ENCODE measurements around the gene GID4. TPM values are rescaled to one million over a fixed set of nuclear protein-coding genes. Genes with fewer than 3 reads are reported as not detected.

GID4 gene
- total and polyA plus RNA-seq, 2 of the 4 experiments (the other 2 are of a cell fraction) = 3.9 to 5.6 TPM

DNA sequence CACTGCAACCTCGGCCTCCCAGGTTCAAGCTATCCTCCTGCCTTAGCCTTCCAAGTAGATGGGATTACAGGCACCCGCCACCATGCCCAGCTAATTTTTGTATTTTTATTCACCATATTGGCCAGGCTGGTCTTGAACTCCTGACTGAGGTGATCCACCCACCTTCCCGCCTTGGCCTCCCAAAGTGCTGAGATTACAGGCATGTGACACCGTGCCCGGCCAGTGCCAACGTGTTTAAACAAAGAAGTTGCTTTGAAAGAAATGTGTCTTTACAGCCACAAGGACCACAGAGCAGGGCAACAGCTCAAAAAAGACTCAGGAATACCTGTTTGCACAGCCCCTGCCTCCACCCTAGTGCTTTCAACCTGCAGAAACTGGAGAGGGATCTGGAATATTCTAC, 25.2 kb upstream of the GID4 start:
- in situ Hi-C loops (cut with MboI; ENCODE audit: low sequenced_read_pairs) = no loop called here
- Histone ChIP-seq H3K18ac (ENCODE audit: low read depth, low read length) (no peak overlapping the region), H2BK5ac (ENCODE audit: low read depth, low read length, poor library complexity, severe bottlenecking) (no peak overlapping the region), H2AFZ (replicated peaks; ENCODE audit: low read length, poor library complexity) (no peak overlapping the region), H4K91ac (ENCODE audit: insufficient read depth, low read depth, low read length) (no peak overlapping the region), H3K27me3 (ENCODE audit: control insufficient read depth, insufficient read depth, low read length) (no peaks in the 10 kb centered on the region), H3K14ac (replicated peaks; ENCODE audit: low read depth, low read length) (no peak overlapping the region), H3K9me3 (ENCODE audit: control insufficient read depth, insufficient read depth, low read length) (peaks cover 2% of the 10 kb centered on the region; the same call in 1 of the 2 replicates), H2AK9ac (replicated peaks; ENCODE audit: low read depth, low read length, poor library complexity) (no peak overlapping the region), H3K23ac (ENCODE audit: low read depth, low read length) (no peak overlapping the region), H4K5ac (ENCODE audit: low read depth, low read length) (no peak overlapping the region), H3K79me1 (ENCODE audit: low read depth in 1 of 2, low read length in 2 of 2) (peaks cover 0 to 6% of the 10 kb centered on the region in 2 experiments; a peak in 1 of 4 replicates), H4K8ac (ENCODE audit: low read depth in 2 of 2, low read length in 2 of 2) (no peak overlapping the region), H3K27ac (ENCODE audit: insufficient read depth, low read length) (no peak overlapping the region), H4K20me1 (ENCODE audit: insufficient read depth, low read length) (no peaks in the 10 kb centered on the region), H3K4me2 (ENCODE audit: low read depth, low read length) (no peak overlapping the region), H3K4ac (ENCODE audit: low read depth, low read length) (no peak overlapping the region), H3K36me3 (ENCODE audit: control insufficient read depth, insufficient read depth, low read length) (peaks cover 7% of the 10 kb centered on the region), H3K4me3 (ENCODE audit: insufficient read depth, low read depth, low read length) (no peak overlapping the region), H2BK120ac (ENCODE audit: low read depth, low read length) (no peak overlapping the region), H3K9ac (ENCODE audit: low read depth, low read length) (no peak overlapping the region), H2BK20ac (ENCODE audit: low read depth, low read length) (no peak overlapping the region), H3K9me1 (ENCODE audit: insufficient read depth, low read length) (peaks cover 2% of the 10 kb centered on the region; the same call in 1 of the 2 replicates), H3K56ac (ENCODE audit: extremely low read depth, insufficient read depth, low read length) (no peak overlapping the region), H3K4me1 (ENCODE audit: control insufficient read depth, insufficient read depth, low read length) (no peaks in the 10 kb centered on the region; the same call in 1 of the 2 replicates), H2BK15ac (ENCODE audit: low read depth, low read length) (no peak overlapping the region), H2AK5ac (ENCODE audit: low read depth, low read length) (no peak overlapping the region)
- BruUV-seq (replicated peaks) = no TSS peak
- WGBS, 2 experiments (ENCODE audit: extremely low coverage in 2 of 2, insufficient read length in 1 of 2) = 80% methylated on average over 2 of the region's 6 CpGs; no CpG with 5 or more reads in 1 of the 2 experiments
- TF ChIP-seq CHD1 (IDR thresholded peaks at IDR 0.05; ENCODE audit: low read depth, low read length) (no peak), MAFK (IDR thresholded peaks at IDR 0.05; ENCODE audit: low read depth, low read length) (no peak), BHLHE40 (IDR thresholded peaks at IDR 0.05; ENCODE audit: low read depth, low read length) (no peak), CTCF (conservative IDR thresholded peaks at IDR 0.05; ENCODE audit: low read depth, low read length) (no peak), RCOR1 (IDR thresholded peaks at IDR 0.05; ENCODE audit: insufficient replicate concordance, low read length) (no peak)
- intact Hi-C loops (cut with micrococcal nuclease) = no loop called here
- ChIA-PET CTCF (no interaction called here), POLR2A (ENCODE audit: unreplicated experiment) (no interaction called here)
- ATAC-seq (ENCODE audit: low read depth) = no peak
- no peak for DNase-seq
- dilution Hi-C loops (cut with HindIII; ENCODE audit: low sequenced_read_pairs, unreplicated experiment) = no loop called here

Data from IMR-90 (cell line).